Liver (tissue), 3 donors: ENCODE results near the gene AMHR2.

Experiments
- GABPA ChIP-seq, 2 donors: IDR thresholded peaks in 1 of 2; conservative IDR thresholded peaks in 1 of 2; 2 replicates each; pipeline ENCODE4 v1.6.1; 2016; ENCODE audit warnings: antibody characterized with exemption in 2 of 2, mild to moderate bottlenecking in 1 of 2, moderate library complexity in 1 of 2
- JUND ChIP-seq, 2 donors: IDR thresholded peaks; 2 replicates each; pipeline ENCODE4 v1.6.1; 2016; ENCODE audit warnings: antibody characterized with exemption in 2 of 2
- MAX ChIP-seq: IDR thresholded peaks from 2 replicates; pipeline ENCODE4 v1.6.1; 2016; ENCODE audit warnings: antibody characterized with exemption
- RAD21 ChIP-seq, 2 donors: IDR thresholded peaks; 2 replicates each; pipeline ENCODE4 v1.6.1; 2016; ENCODE audit warnings: antibody characterized with exemption in 2 of 2, mild to moderate bottlenecking in 2 of 2
- REST ChIP-seq: IDR thresholded peaks from 2 replicates; pipeline ENCODE4 v1.6.1; 2016; ENCODE audit warnings: antibody characterized with exemption, mild to moderate bottlenecking
- RXRA ChIP-seq, 2 donors: IDR thresholded peaks; 2 replicates each; pipeline ENCODE4 v1.6.1; 2017 to 2018; ENCODE audit warnings: antibody characterized with exemption in 2 of 2, mild to moderate bottlenecking in 1 of 2
- TAF1 ChIP-seq: conservative IDR thresholded peaks from 2 replicates; pipeline ENCODE4 v1.6.1; 2016; ENCODE audit warnings: antibody characterized with exemption, mild to moderate bottlenecking
- YY1 ChIP-seq: IDR thresholded peaks from 2 replicates; pipeline ENCODE4 v1.6.1; 2016; ENCODE audit warnings: antibody characterized with exemption, mild to moderate bottlenecking
- TF ChIP-seq, protein P1 (sequence below): fragments of 150-350 bp; IDR thresholded peaks from 2 replicates; pipeline ENCODE4 v1.5.1; 2017; ENCODE audit warnings: improper control_type of control experiment, low read depth, low read length; ENCODE audit not compliant: missing input control
- donor health status: healthy.
- donor health status: healthy.

- TF ChIP-seq, protein P1, sequence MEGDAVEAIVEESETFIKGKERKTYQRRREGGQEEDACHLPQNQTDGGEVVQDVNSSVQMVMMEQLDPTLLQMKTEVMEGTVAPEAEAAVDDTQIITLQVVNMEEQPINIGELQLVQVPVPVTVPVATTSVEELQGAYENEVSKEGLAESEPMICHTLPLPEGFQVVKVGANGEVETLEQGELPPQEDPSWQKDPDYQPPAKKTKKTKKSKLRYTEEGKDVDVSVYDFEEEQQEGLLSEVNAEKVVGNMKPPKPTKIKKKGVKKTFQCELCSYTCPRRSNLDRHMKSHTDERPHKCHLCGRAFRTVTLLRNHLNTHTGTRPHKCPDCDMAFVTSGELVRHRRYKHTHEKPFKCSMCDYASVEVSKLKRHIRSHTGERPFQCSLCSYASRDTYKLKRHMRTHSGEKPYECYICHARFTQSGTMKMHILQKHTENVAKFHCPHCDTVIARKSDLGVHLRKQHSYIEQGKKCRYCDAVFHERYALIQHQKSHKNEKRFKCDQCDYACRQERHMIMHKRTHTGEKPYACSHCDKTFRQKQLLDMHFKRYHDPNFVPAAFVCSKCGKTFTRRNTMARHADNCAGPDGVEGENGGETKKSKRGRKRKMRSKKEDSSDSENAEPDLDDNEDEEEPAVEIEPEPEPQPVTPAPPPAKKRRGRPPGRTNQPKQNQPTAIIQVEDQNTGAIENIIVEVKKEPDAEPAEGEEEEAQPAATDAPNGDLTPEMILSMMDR, result no peak
- TF ChIP-seq REST, result no peak
- no peak for TF ChIP-seq TAF1
- no peak for TF ChIP-seq RAD21 (IDR thresholded peaks at IDR 0.05)
- TF ChIP-seq GABPA (IDR thresholded peaks at IDR 0.05 in 1 of 2, conservative IDR thresholded peaks at IDR 0.05 in 1 of 2), result no peak
- TF ChIP-seq YY1, result no peak
- no peak for TF ChIP-seq MAX
- TF ChIP-seq RXRA (IDR thresholded peaks at IDR 0.05), result no peak
- TF ChIP-seq JUND (IDR thresholded peaks at IDR 0.05), result no peak
These were observed 33.2 kb downstream of the AMHR2 start for GRCh38 chr12:53456654-53457366.
